ENCODE measurements around the gene ADCY6. TPM values are rescaled to one million over a fixed set of nuclear protein-coding genes. Genes with fewer than 3 reads are reported as not detected.

The ADCY6 gene
- total and polyA plus RNA-seq, 2 donors (not counting 3 experiments of a cell fraction or from before 2014, with no cell fraction given) = 37.0 to 46.2 TPM

- Histone ChIP-seq H3K79me2 (ENCODE audit: control insufficient read depth, insufficient read depth, low read length) (no peaks in the 10 kb centered on the region), H3K4me2 (ENCODE audit: insufficient read depth, low read length) (no peak overlapping the region), H3K27ac (ENCODE audit: insufficient read depth, low read depth, low read length) (no peak overlapping the region), H3K4me3 (replicated peaks in 1 of 3; ENCODE audit: insufficient read depth in 1 of 3, low read depth in 1 of 3, low read length in 3 of 3) (no peak overlapping the region), H3K4me1 (ENCODE audit: control insufficient read depth, extremely low read depth, insufficient read depth, low read length) (no peaks in the 10 kb centered on the region), H3K9me1 (replicated peaks; ENCODE audit: control insufficient read depth, extremely low read depth, insufficient read depth, low read length) (no peaks in the 10 kb centered on the region), H4K20me1 (replicated peaks; ENCODE audit: control insufficient read depth, extremely low read depth, insufficient read depth, low read length) (no peaks in the 10 kb centered on the region), H3K9me3 (replicated peaks; ENCODE audit: control insufficient read depth, insufficient read depth, low read length) (no peaks in the 10 kb centered on the region), H2AFZ (ENCODE audit: low read depth, low read length) (no peak overlapping the region), H3K27me3 (ENCODE audit: control insufficient read depth in 2 of 2, insufficient read depth in 2 of 2, low read length in 2 of 2) (peaks cover 8 to 16% of the 10 kb centered on the region in 2 experiments), H3K36me3 (ENCODE audit: control insufficient read depth in 2 of 2, extremely low read depth in 1 of 2, insufficient read depth in 2 of 2, low read length in 2 of 2) (no peaks in the 10 kb centered on the region), H3K9ac (replicated peaks; ENCODE audit: extremely low read depth, insufficient read depth, low read length) (no peak overlapping the region)
- POLR2A ChIA-PET = no interaction called here
- CTCF ChIA-PET = interaction anchor here (1.6 to 2.2 kb wide), 2 partner anchors 9 kb away, joined by 4 to 6 read pairs; no protein-coding TSS in a partner anchor
- intact Hi-C loops (cut with micrococcal nuclease) = no loop called here
- FAIRE-seq (no peak), DNase-seq (ENCODE audit: low read depth, low spot score) (no peak)
- dilution Hi-C loops (cut with MboI; ENCODE audit: extremely low pct_ligation_motif_present, low sequenced_read_pairs) = no loop called here
- TF ChIP-seq POLR2A (IDR thresholded peaks at IDR 0.05; ENCODE audit: low read depth, low read length) = no peak
- TF ChIP-seq MYC (IDR thresholded peaks at IDR 0.05; ENCODE audit: low read depth, low read length) = no peak
- TF ChIP-seq GATA2 (IDR thresholded peaks at IDR 0.05; ENCODE audit: insufficient read depth, insufficient read length, low read depth, low read length) = no peak
- TF ChIP-seq, protein P1, sequence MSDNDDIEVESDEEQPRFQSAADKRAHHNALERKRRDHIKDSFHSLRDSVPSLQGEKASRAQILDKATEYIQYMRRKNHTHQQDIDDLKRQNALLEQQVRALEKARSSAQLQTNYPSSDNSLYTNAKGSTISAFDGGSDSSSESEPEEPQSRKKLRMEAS (IDR thresholded peaks at IDR 0.05; ENCODE audit: insufficient read depth, insufficient read length) = no peak
- TF ChIP-seq, protein P2, sequence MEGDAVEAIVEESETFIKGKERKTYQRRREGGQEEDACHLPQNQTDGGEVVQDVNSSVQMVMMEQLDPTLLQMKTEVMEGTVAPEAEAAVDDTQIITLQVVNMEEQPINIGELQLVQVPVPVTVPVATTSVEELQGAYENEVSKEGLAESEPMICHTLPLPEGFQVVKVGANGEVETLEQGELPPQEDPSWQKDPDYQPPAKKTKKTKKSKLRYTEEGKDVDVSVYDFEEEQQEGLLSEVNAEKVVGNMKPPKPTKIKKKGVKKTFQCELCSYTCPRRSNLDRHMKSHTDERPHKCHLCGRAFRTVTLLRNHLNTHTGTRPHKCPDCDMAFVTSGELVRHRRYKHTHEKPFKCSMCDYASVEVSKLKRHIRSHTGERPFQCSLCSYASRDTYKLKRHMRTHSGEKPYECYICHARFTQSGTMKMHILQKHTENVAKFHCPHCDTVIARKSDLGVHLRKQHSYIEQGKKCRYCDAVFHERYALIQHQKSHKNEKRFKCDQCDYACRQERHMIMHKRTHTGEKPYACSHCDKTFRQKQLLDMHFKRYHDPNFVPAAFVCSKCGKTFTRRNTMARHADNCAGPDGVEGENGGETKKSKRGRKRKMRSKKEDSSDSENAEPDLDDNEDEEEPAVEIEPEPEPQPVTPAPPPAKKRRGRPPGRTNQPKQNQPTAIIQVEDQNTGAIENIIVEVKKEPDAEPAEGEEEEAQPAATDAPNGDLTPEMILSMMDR (IDR thresholded peaks at IDR 0.05; ENCODE audit: extremely low read depth in 1 of 2, insufficient read depth in 1 of 2, low read depth in 1 of 2, low read length in 2 of 2) = no peak
- no peak for TF ChIP-seq JUN (IDR thresholded peaks at IDR 0.05; ENCODE audit: borderline replicate concordance, insufficient read depth, insufficient read length, low read depth)
- TF ChIP-seq POLR2AphosphoS5 (IDR thresholded peaks at IDR 0.05; ENCODE audit: insufficient read depth, low read depth, low read length) = no peak
- TF ChIP-seq FOS (IDR thresholded peaks at IDR 0.05; ENCODE audit: borderline replicate concordance, insufficient read depth, low read length) = no peak
- no peak for TF ChIP-seq EZH2 (IDR thresholded peaks at IDR 0.05; ENCODE audit: borderline replicate concordance, low read depth, low read length, severe bottlenecking)
- no TSS peak for BruUV-seq (replicated peaks)
These were observed 44.5 kb downstream of the ADCY6 start for GRCh38 chr12:48744251-48745008.
